Pulmonary artery endothelial cell (primary cell): ENCODE measurements around the gene PIK3C3. TPM values are rescaled to one million over a fixed set of nuclear protein-coding genes. Genes with fewer than 3 reads are reported as not detected.

ENCODE experiments used
- DNase-seq: peaks from one replicate; pipeline ENCODE4 v3.0.0-alpha.2; 2011; ENCODE audit warnings: low read depth, low spot score
- total RNA-seq: library from RNA; depleted of rRNA; stranded (reverse); fragments of >200 nt; gene quantifications from 2 replicates; pipeline ENCODE4 v1.2.3, GENCODE V29; 2014

The PIK3C3 gene
- 33.8 and 43.0 TPM in 2 replicates for total RNA-seq

GRCh38 chr18:41954827-41955613, at the start of gene PIK3C3:
PIK3C3 (plus strand) TSS chr18:41955234; CDS start chr18:41955292, 58 bp downstream.
- DNase-seq = peak; percentile 93

GRCh38 chr18:41905786-41906527, 49.1 kb upstream of the PIK3C3 start:
- DNase-seq = no peak

GRCh38 chr18:41906528-41907146, 48.4 kb upstream of the PIK3C3 start:
- peak; percentile 11 for DNase-seq

GRCh38 chr18:41917181-41917580, 37.9 kb upstream of the PIK3C3 start:
- no peak for DNase-seq

GRCh38 chr18:41921770-41922169, 33.3 kb upstream of the PIK3C3 start:
- DNase-seq = no peak

- no peak for DNase-seq
These were observed 32.9 kb upstream of the PIK3C3 start for GRCh38 chr18:41922176-41922575.

- DNase-seq = no peak
These were observed 32.2 kb upstream of the PIK3C3 start for GRCh38 chr18:41922841-41923240.

GRCh38 chr18:41923446-41923845, 31.6 kb upstream of the PIK3C3 start:
- DNase-seq = no peak

GRCh38 chr18:41928581-41928980, 26.5 kb upstream of the PIK3C3 start:
- DNase-seq = no peak

- no peak for DNase-seq
These were observed 22.1 kb upstream of the PIK3C3 start for GRCh38 chr18:41932899-41933298.

GRCh38 chr18:41933778-41934177, 21.3 kb upstream of the PIK3C3 start:
- DNase-seq = no peak

GRCh38 chr18:41936471-41937134, 18.4 kb upstream of the PIK3C3 start:
- DNase-seq = no peak

GRCh38 chr18:41938445-41938844, 16.6 kb upstream of the PIK3C3 start:
- DNase-seq = no peak

- no peak for DNase-seq
These were observed 15.7 kb upstream of the PIK3C3 start for GRCh38 chr18:41939326-41939725.

GRCh38 chr18:41940506-41941215, 14.4 kb upstream of the PIK3C3 start:
- DNase-seq = no peak

GRCh38 chr18:41942254-41942653, 12.8 kb upstream of the PIK3C3 start:
- DNase-seq = no peak

- DNase-seq = no peak
These were observed 6.4 kb upstream of the PIK3C3 start for GRCh38 chr18:41948544-41949110.

GRCh38 chr18:41949206-41949920, 5.7 kb upstream of the PIK3C3 start:
- DNase-seq = no peak

- no peak for DNase-seq
These were observed 654 bp downstream of the PIK3C3 start for GRCh38 chr18:41955688-41956087.

GRCh38 chr18:41959045-41959444, 4.0 kb downstream of the PIK3C3 start:
- DNase-seq = no peak
